SK-MEL-5 (cell line): ENCODE data around the gene FERMT1. TPM values are rescaled to one million over a fixed set of nuclear protein-coding genes. Genes with fewer than 3 reads are reported as not detected.
A peak's percentile ranks its signal among the peaks of the same experiment; 100 is the strongest.

ENCODE experiments used
- DNase-seq: peaks from one replicate; pipeline ENCODE4 v3.0.0-alpha.2; 2016; ENCODE audit warnings: low read depth, low spot score
- in situ Hi-C: cut with HindIII; loops from 2 replicates; pipeline ENCODE4 v1.10.0; 2016; ENCODE audit warnings: low sequenced_read_pairs, high pct_unique_total_duplicates, low pct_unique_long_range_greater_than_20kb
- total RNA-seq: library from RNA; depleted of rRNA; stranded (reverse); fragments of >200 nt; shearing (Covaris generic); gene quantifications from 2 replicates; pipeline ENCODE4 v1.2.3, GENCODE V29; 2014

Gene FERMT1
- total RNA-seq, 1 experiment from 2014 or later: 6.6 TPM

- in situ Hi-C loops: no loop called here
- no peak for DNase-seq
Measured at GRCh38 chr20:6083926-6084325, 38.9 kb downstream of the FERMT1 start.

GRCh38 chr20:6081236-6081635, 41.6 kb downstream of the FERMT1 start:
- in situ Hi-C loops: no loop called here
- no peak for DNase-seq

GRCh38 chr20:6079016-6079415, 43.8 kb downstream of the FERMT1 start:
- in situ Hi-C loops: no loop called here
- DNase-seq: no peak

- in situ Hi-C loops: no loop called here
- DNase-seq: no peak
Measured at GRCh38 chr20:6075428-6076219, 47.2 kb downstream of the FERMT1 start.

- DNase-seq: no peak
- in situ Hi-C loops: no loop called here
Measured at GRCh38 chr20:6074784-6075183, 48.0 kb downstream of the FERMT1 start.

DNA sequence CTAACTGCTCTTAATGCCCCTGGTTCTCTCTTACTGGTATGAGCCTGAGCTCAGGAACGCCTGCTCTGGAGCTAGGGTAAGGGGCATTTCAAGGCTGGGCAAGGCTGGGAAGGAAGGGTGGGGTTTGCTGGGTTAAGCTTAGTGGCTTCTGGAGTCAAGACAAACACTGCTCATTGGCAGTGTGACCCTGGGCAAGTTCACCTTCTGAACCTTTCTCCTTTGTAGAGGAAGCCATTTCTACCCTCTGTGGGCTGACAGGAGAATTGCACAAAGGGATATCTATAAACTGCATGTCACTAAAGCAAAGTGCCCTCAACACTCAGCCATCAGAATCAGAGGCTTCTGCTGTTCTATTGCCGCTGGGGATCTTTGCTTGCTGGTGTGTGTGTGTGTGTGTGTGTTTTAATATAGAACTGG, 48.7 kb downstream of the FERMT1 start:
- peak; percentile 78 for DNase-seq
- in situ Hi-C loops: no loop called here

DNA sequence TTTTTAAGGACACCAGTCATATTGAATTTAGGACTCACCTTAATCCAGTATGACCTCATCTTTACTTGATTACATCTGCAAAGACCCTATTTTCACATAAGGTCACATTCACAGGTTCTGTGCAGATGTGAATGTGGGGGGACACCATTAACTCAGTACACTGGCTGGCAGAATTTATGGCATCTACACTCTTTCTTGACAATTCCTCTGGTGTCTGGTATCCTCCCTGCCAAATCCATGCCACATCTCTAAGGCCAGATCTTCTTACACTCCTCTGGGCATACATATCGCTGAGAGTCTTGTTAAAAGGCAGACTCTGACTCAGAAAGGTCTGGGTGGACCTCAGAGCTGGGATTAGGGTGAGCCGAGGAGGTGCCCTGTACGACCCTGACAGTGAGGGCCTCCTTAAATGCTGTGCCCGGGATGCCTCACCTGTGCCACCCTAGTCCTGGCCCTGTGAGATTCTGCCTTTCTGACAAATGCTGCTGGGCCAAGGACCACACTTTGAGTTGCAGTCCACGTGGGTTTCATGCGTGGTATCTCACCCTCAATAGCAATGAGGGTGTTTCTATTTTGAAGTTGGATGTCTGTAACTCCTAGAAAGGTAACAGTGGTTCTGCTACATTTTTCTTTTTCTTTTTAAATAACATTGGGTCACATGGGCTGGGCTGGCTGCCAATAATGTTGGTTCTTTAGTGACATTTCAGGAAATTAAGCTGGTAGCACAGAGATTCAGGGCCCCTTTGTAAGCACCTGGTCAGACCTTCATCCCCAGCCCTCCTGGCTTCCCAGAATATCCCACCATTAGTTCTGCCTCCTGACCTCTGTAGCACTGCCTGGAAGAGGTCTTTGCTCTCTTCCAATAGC, 51.8 kb downstream of the FERMT1 start:
- no peak for DNase-seq
- in situ Hi-C loops: no loop called here

GRCh38 chr20:6069669-6070068, 53.2 kb downstream of the FERMT1 start:
- in situ Hi-C loops: no loop called here
- DNase-seq: no peak

GRCh38 chr20:6067763-6068318, 55.0 kb downstream of the FERMT1 start:
- no peak for DNase-seq
- in situ Hi-C loops: no loop called here

DNA sequence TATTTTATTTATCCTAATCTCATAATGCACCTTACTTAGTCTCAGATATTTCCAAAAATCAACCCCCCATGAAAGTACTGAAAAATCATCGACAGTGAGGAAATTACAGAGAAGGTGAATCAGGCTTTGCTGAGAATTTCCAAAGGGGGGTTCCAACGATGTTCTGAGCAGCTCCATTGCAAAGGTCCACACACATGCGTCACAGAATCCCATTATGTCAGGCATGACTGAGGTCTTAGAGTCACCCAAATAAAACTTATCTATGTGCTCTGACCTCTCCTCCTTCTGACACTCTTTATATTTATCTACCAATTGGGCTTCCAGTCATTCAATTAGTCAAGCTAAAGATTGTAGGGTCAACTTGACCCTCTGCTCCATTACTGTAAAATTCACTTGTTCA, 56.2 kb downstream of the FERMT1 start:
- in situ Hi-C loops: no loop called here
- no peak for DNase-seq

- no peak for DNase-seq
- in situ Hi-C loops: no loop called here
Measured at GRCh38 chr20:6061544-6061943, 61.3 kb downstream of the FERMT1 start.

- in situ Hi-C loops: no loop called here
Measured at GRCh38 chr20:6060213-6060612, 62.6 kb downstream of the FERMT1 start.

GRCh38 chr20:6058684-6059295, 64.0 kb downstream of the FERMT1 start:
- in situ Hi-C loops: no loop called here
- no peak for DNase-seq

More at GRCh38 chr20:6060213-6060612, 62.6 kb downstream of the FERMT1 start:
- DNase-seq: no peak

- in situ Hi-C loops: no loop called here
Measured at GRCh38 chr20:6057691-6058090, 65.1 kb downstream of the FERMT1 start.

GRCh38 chr20:6057139-6057538, 65.7 kb downstream of the FERMT1 start:
- DNase-seq: no peak
- in situ Hi-C loops: no loop called here

More at GRCh38 chr20:6057691-6058090, 65.1 kb downstream of the FERMT1 start:
- DNase-seq: no peak

DNA sequence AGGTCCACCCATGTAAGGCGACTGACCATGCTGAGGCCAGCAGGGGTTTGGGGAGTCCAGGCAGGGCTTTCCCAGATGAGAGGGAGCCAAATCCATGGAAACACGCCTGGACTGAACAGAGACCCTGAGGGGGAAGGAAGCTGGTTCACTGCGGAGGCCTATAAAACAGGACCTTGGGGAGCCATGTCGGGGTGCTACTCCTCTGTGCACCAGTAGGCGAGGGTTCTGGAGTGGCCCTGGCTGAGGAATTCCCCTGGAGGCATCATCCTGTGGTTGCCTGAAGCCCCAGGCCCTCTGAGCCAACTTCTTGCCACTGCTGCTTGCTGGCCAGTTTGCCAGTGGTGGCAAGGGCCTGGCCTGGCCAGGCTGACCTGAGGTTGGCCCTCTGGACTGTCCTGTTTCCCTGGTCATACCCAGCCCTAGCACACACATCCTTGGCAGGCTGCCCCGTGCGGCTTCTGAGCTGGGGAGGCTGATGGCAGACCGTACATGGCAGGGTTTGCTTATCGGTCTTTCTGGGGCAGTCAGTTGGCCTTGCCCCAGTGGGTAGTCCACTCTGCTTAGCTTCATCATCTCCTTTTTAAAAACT, 66.8 kb downstream of the FERMT1 start:
- in situ Hi-C loops: no loop called here
- DNase-seq: no peak

GRCh38 chr20:6055161-6055783, 67.6 kb downstream of the FERMT1 start:
- in situ Hi-C loops: no loop called here
- DNase-seq: no peak
